Measurements from ENCODE around the gene FBXL3. TPM values are rescaled to one million over a fixed set of nuclear protein-coding genes. Genes with fewer than 3 reads are reported as not detected.

Gene FBXL3
- total RNA-seq, 1 donor from 2014 or later, result 18.0 TPM

DNA sequence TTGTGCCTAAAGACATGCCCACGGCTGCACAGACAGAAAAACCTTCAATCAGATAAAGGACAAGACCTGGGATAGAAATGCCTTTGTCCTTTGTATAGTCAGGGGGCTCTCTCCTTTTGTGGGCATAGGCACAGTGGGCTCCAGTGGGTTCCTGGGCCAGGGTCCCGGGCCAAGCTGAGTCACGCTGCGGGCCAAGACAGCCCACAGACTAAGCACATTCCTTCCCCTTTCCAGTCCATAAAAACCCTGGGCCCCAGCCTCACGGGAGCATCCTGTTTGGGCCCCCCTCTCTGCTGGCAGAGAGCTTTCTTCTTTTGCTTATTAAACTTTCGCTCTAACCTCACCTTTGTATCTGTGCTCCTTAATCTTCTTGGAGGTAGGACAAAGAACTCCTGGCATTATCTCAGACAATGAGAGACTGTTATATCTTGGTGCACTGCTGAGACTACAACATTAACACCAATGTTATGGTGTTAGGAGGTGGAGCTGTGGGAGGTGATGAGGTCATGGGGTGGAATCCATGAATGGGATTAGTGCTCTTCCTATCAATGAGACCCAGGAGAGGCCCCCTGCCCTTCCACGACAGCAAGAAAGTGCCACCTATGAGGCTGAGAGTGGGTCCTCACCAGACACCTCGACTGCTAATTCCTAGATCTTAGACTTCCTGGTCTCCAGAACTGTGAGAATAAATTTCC is 20.8 kb upstream of the FBXL3 start:
- Mint-ChIP-seq H3K4me3 (ENCODE audit: low read depth) (no peak overlapping the region), H3K27ac (no peak overlapping the region), H3K27me3 (no peaks in the 10 kb centered on the region), H3K36me3 (ENCODE audit: insufficient read depth) (peaks cover 25% of the 10 kb centered on the region), H3K9me3 (ENCODE audit: low read depth) (no peaks in the 10 kb centered on the region), H3K4me1 (ENCODE audit: low read depth) (no peaks in the 10 kb centered on the region)
- TF ChIP-seq, protein P1, sequence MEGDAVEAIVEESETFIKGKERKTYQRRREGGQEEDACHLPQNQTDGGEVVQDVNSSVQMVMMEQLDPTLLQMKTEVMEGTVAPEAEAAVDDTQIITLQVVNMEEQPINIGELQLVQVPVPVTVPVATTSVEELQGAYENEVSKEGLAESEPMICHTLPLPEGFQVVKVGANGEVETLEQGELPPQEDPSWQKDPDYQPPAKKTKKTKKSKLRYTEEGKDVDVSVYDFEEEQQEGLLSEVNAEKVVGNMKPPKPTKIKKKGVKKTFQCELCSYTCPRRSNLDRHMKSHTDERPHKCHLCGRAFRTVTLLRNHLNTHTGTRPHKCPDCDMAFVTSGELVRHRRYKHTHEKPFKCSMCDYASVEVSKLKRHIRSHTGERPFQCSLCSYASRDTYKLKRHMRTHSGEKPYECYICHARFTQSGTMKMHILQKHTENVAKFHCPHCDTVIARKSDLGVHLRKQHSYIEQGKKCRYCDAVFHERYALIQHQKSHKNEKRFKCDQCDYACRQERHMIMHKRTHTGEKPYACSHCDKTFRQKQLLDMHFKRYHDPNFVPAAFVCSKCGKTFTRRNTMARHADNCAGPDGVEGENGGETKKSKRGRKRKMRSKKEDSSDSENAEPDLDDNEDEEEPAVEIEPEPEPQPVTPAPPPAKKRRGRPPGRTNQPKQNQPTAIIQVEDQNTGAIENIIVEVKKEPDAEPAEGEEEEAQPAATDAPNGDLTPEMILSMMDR (IDR thresholded peaks at IDR 0.05; ENCODE audit: unreplicated experiment), result no peak
- no peak for DNase-seq (ENCODE audit: low spot score, unreplicated experiment)

DNA sequence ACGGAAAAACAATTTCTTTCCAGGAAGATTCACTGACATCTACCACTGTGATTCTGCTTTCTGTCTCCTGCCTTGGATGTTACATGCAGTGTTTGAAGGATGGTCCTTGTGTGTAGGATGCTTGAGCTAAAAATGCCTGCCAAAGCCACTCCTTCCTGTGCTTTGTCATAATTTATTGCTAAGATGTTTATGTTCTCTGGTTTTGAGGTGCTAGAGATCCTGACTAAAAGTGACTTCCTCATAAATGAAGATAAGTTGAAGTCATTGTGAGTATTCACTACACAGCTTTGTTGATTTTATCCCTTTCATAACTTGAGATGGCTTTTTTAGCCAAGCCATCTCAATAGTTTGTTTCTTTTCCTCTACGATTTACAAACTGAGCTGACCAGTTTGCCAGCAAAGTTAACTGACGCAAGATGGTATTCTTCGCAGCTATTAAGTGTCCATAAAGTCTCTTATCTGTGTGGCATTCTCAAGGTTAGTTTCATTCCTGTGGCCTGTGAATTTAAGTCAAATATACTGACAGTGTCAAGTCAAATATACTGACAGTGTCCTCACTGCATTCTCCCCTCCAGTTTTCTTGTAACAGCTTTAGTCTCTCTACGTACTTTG is 15.7 kb upstream of the FBXL3 start:
- no peak overlapping the region for H3K4me3 Mint-ChIP-seq (ENCODE audit: low read depth)
- TF ChIP-seq, protein P1 (IDR thresholded peaks at IDR 0.05; ENCODE audit: unreplicated experiment), result no peak
- no peak overlapping the region for H3K27ac Mint-ChIP-seq
- H3K27me3 Mint-ChIP-seq, result no peaks in the 10 kb centered on the region
- no peaks in the 10 kb centered on the region for H3K9me3 Mint-ChIP-seq (ENCODE audit: low read depth)
- no peaks in the 10 kb centered on the region for H3K4me1 Mint-ChIP-seq (ENCODE audit: low read depth)
- H3K36me3 Mint-ChIP-seq (ENCODE audit: insufficient read depth), result peaks cover 5% of the 10 kb centered on the region
- DNase-seq (ENCODE audit: low spot score, unreplicated experiment), result no peak

DNA sequence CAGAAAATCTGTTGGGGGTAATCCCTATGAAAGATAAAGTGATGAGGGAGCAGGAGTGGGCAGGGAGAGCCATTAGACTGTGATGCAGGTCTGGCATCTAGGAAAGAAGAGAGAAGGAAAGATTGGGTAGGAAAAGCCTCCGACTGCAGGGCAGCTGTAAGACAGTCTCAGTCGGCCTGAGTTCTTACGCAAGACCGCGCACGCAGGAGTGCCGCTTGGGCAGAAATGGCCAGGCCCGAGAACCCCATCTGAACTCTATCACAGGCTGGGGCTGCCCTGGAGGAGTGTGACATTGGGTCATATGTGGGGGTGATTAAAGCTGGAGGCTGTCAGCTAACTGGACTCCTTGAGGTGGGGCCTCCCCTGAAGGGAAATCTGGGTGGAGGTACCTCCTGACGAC is 13.9 kb upstream of the FBXL3 start:
- H3K4me3 Mint-ChIP-seq (ENCODE audit: low read depth), result no peak overlapping the region
- TF ChIP-seq, protein P1 (IDR thresholded peaks at IDR 0.05; ENCODE audit: unreplicated experiment), result no peak

DNA sequence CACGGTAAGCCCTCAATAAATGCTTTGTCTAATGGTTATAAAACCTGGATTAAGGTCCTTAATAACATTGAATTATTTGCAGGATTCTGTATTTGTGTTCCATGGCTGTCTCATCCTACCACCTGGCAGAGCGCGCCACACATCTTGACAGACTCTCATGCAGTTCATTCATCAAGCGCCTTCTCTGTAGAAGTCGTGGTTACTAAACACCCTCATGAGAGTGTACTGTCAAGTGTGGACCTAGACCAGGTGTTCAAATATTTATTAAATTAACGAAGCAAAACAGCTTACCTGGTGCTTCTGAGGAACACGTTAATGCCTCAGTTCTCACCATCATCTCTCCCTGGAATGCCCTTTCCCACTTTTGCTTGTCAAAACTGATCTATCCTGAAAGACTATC is 13.1 kb upstream of the FBXL3 start:
- H3K9me3 Mint-ChIP-seq (ENCODE audit: low read depth), result no peaks in the 10 kb centered on the region
- no peak for DNase-seq (ENCODE audit: low spot score, unreplicated experiment)

More for the DNA sequence above, 13.9 kb upstream of the FBXL3 start:
- Mint-ChIP-seq H3K27me3 (no peaks in the 10 kb centered on the region), H3K9me3 (ENCODE audit: low read depth) (no peaks in the 10 kb centered on the region), H3K27ac (no peak overlapping the region), H3K36me3 (ENCODE audit: insufficient read depth) (peaks cover 1% of the 10 kb centered on the region), H3K4me1 (ENCODE audit: low read depth) (no peaks in the 10 kb centered on the region)
- no peak for DNase-seq (ENCODE audit: low spot score, unreplicated experiment)

DNA sequence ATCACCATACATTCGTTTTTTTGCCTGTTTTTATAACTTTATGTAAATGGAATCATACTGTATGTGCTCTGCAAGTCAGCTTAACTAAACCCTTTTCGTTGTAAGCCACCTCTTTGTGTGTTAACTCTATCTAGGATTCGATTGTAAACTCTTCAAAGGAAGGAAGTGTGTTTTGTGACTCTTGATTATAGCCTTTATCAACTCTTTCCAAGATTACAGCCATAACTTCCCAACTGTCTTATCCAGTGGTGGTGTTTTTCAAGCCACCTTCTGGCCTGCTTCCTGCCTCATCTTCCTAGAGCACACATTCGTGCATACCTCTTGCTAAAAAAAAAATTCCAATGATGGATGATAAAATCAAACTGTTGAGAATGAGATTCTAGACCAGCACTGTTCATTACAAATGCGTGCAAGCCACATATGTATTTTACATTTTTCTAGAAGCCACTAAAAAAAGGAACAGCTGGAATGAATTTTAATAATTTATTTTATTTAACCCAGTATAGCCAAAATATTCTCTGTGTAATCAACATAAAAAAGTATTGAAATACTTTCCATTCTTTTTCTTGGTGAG is 12.0 kb upstream of the FBXL3 start:
- Mint-ChIP-seq H3K4me1 (ENCODE audit: low read depth) (no peaks in the 10 kb centered on the region), H3K9me3 (ENCODE audit: low read depth) (no peaks in the 10 kb centered on the region), H3K4me3 (ENCODE audit: low read depth) (no peak overlapping the region), H3K36me3 (ENCODE audit: insufficient read depth) (peaks cover 1% of the 10 kb centered on the region), H3K27ac (no peak overlapping the region), H3K27me3 (no peaks in the 10 kb centered on the region)
- no peak for DNase-seq (ENCODE audit: low spot score, unreplicated experiment)
- TF ChIP-seq, protein P1 (IDR thresholded peaks at IDR 0.05; ENCODE audit: unreplicated experiment), result no peak

More for the DNA sequence above, 13.1 kb upstream of the FBXL3 start:
- TF ChIP-seq, protein P1 (IDR thresholded peaks at IDR 0.05; ENCODE audit: unreplicated experiment), result no peak
- Mint-ChIP-seq H3K27me3 (no peaks in the 10 kb centered on the region), H3K27ac (no peak overlapping the region), H3K36me3 (ENCODE audit: insufficient read depth) (peaks cover 1% of the 10 kb centered on the region), H3K4me3 (ENCODE audit: low read depth) (no peak overlapping the region), H3K4me1 (ENCODE audit: low read depth) (no peaks in the 10 kb centered on the region)

Measured in progenitor cell of endocrine pancreas (in vitro differentiated cells).